HCT116 (cell line): ENCODE data around the gene PLCG2. TPM values are rescaled to one million over a fixed set of nuclear protein-coding genes. Genes with fewer than 3 reads are reported as not detected.

Experiments
- ATAC-seq: fragments of 200-7000 bp; cut with Tn5 transposase; 2 replicates; pipeline ENCODE4 v1.9.1; 2020; ENCODE audit warnings: mild to moderate bottlenecking, moderate library complexity
- BruUV-seq: library from RNA; stranded (reverse); fragments of 400-500 nt; replicated peaks from 2 replicates; lab custom pipeline; 2021; lab: Mats Ljungman, UMichigan
- CTCF ChIA-PET: fragments of 300-600 bp; sonication (Branson Sonifier 250); formaldehyde crosslinking; loops from one replicate; lab custom pipeline; 2021; ENCODE audit warnings: antibody characterized with exemption; lab: Charles Lee
- POLR2A ChIA-PET: fragments of 300-600, 350-600 bp; sonication (Branson Sonifier 250); formaldehyde crosslinking; loops from one replicate; lab custom pipeline; 2021; ENCODE audit warnings: antibody characterized with exemption; lab: Charles Lee
- RAD21 ChIA-PET, 2 experiments: fragments of 300-600 bp; sonication (Branson Sonifier 250); formaldehyde crosslinking; loops; one replicate each; lab custom pipeline; 2023; ENCODE audit warnings: low total read pairs in 2 of 2; ENCODE audit not compliant: uncharacterized antibody in 2 of 2, unreplicated experiment in 2 of 2, low non-redundant PET in 1 of 2; lab: Charles Lee
- DNase-seq: peaks from one replicate; pipeline ENCODE4 v3.0.0-alpha.2; 2010; ENCODE audit warnings: low read depth, low spot score
- H2AFZ ChIP-seq: fragments of 200-600 bp; shearing (Covaris generic), sonication (generic); 2 replicates; pipeline ENCODE4 v1.6.1; 2017; ENCODE audit warnings: low read depth, mixed run types, mixed read lengths, antibody characterized with exemption, low read length; ENCODE audit not compliant: poor library complexity, severe bottlenecking
- H3K27ac ChIP-seq: 2 replicates; pipeline ENCODE4 v1.5.1; 2012; ENCODE audit warnings: low read depth, low read length
- H3K27me3 ChIP-seq: fragments of 200-600 bp; sonication (generic); 2 replicates; pipeline ENCODE4 v1.6.1; 2016; ENCODE audit warnings: mixed run types, low read length, mixed read lengths; ENCODE audit not compliant: insufficient read depth
- H3K36me3 ChIP-seq, 2 experiments: fragments of 200-500 bp in 1 of 2; fragments of 200-600 bp in 1 of 2; sonication (Bioruptor generic) in 1 of 2; sonication (generic) in 1 of 2; 2 replicates each; pipeline versions ENCODE4 v1.5.1 to v1.6.1; 2014 to 2016; ENCODE audit warnings: low read length in 2 of 2, inconsistent platforms in 1 of 2, mixed read lengths in 1 of 2, mixed run types in 1 of 2; ENCODE audit not compliant: insufficient read depth in 2 of 2, control insufficient read depth in 1 of 2
- H3K4me1 ChIP-seq, 2 experiments: fragments of 200-600 bp in 1 of 2; sonication (generic) in 1 of 2; 2 replicates each; pipeline versions ENCODE4 v1.5.1 to v1.6.1; 2012 to 2017; ENCODE audit warnings: low read length in 2 of 2, inconsistent platforms in 1 of 2, mild to moderate bottlenecking in 1 of 2, mixed read lengths in 1 of 2, mixed run types in 1 of 2, moderate library complexity in 1 of 2; ENCODE audit not compliant: insufficient read depth in 2 of 2, control insufficient read depth in 1 of 2
- H3K4me2 ChIP-seq: fragments of 200-600 bp; sonication (generic); 2 replicates; pipeline ENCODE4 v1.6.1; 2017; ENCODE audit warnings: mixed run types, low read length, mixed read lengths
- H3K4me3 ChIP-seq, 2 experiments: fragments of 200-600 bp in 1 of 2; sonication (generic) in 1 of 2; replicated peaks in 1 of 2; 2 replicates each; pipeline ENCODE4 v1.5.1; 2011 to 2016; ENCODE audit warnings: low read length in 2 of 2, control low read depth in 1 of 2, low read depth in 1 of 2, mild to moderate bottlenecking in 1 of 2, mixed read lengths in 1 of 2, mixed run types in 1 of 2
- H3K79me2 ChIP-seq: fragments of 200-600 bp; sonication (generic); 2 replicates; pipeline ENCODE4 v1.6.1; 2017; ENCODE audit warnings: mild to moderate bottlenecking, mixed run types, low read length, moderate library complexity, mixed read lengths; ENCODE audit not compliant: insufficient read depth
- H3K9ac ChIP-seq: fragments of 200-600 bp; sonication (generic); 2 replicates; pipeline ENCODE4 v1.6.1; 2016; ENCODE audit warnings: low read length, mixed read lengths
- H3K9me2 ChIP-seq: fragments of 200-600 bp; sonication (generic), shearing (Covaris generic); 2 replicates; pipeline ENCODE4 v1.6.1; 2017; ENCODE audit warnings: mixed run types, mild to moderate bottlenecking, moderate library complexity; ENCODE audit not compliant: insufficient read depth
- H3K9me3 ChIP-seq, 2 experiments: fragments of 200-500 bp in 1 of 2; fragments of 200-600 bp in 1 of 2; sonication (Bioruptor generic) in 1 of 2; sonication (generic) in 1 of 2; 2 replicates each; pipeline ENCODE4 v1.6.1; 2014 to 2017; ENCODE audit warnings: low read length in 2 of 2, mixed read lengths in 2 of 2, inconsistent platforms in 1 of 2, low read depth in 1 of 2, mild to moderate bottlenecking in 1 of 2, mixed run types in 1 of 2, moderate library complexity in 1 of 2; ENCODE audit not compliant: control insufficient read depth in 1 of 2, insufficient read depth in 1 of 2
- H4K20me1 ChIP-seq: fragments of 200-600 bp; sonication (generic), shearing (Covaris generic); 2 replicates; pipeline ENCODE4 v1.6.1; 2017; ENCODE audit warnings: mixed run types, mild to moderate bottlenecking, moderate library complexity; ENCODE audit not compliant: insufficient read depth
- CBX3 ChIP-seq: IDR thresholded peaks from 2 replicates; pipeline ENCODE4 v1.6.1; 2012; ENCODE audit warnings: low read depth
- CEBPB ChIP-seq: IDR thresholded peaks from 2 replicates; pipeline ENCODE4 v1.6.1; 2012; ENCODE audit warnings: low read depth
- ELF1 ChIP-seq: IDR thresholded peaks from 2 replicates; pipeline ENCODE4 v1.6.1; 2012; ENCODE audit warnings: low read depth, borderline replicate concordance
- EZH2 ChIP-seq: fragments of 200-600 bp; sonication (generic); IDR thresholded peaks from 2 replicates; pipeline ENCODE4 v1.6.1; 2017; ENCODE audit warnings: antibody characterized with exemption, mixed run types
- FOSL1 ChIP-seq: IDR thresholded peaks from 2 replicates; pipeline ENCODE4 v1.6.1; 2012; ENCODE audit warnings: low read depth
- RAD21 ChIP-seq: IDR thresholded peaks from 2 replicates; pipeline ENCODE4 v1.6.1; 2012; ENCODE audit warnings: low read depth, mild to moderate bottlenecking
- REST ChIP-seq: IDR thresholded peaks from 2 replicates; pipeline ENCODE4 v1.6.1; 2012; ENCODE audit warnings: low read depth
- SIN3A ChIP-seq: IDR thresholded peaks from 2 replicates; pipeline ENCODE4 v1.6.1; 2012; ENCODE audit warnings: low read depth
- SP1 ChIP-seq: IDR thresholded peaks from 2 replicates; pipeline ENCODE4 v1.6.1; 2012; ENCODE audit warnings: low read depth
- SRF ChIP-seq: IDR thresholded peaks from 2 replicates; pipeline ENCODE4 v1.6.1; 2012; ENCODE audit warnings: low read depth
- YY1 ChIP-seq: IDR thresholded peaks from 2 replicates; pipeline ENCODE4 v1.6.1; 2011; ENCODE audit warnings: low read length, low read depth, moderate library complexity, mild to moderate bottlenecking; ENCODE audit not compliant: insufficient replicate concordance; ENCODE audit errors: extremely low read depth
- intact Hi-C: fragments of 100-400 bp; cut with micrococcal nuclease; formaldehyde crosslinking; loops from 2 replicates; pipeline ENCODE4 v1.10.0; 2022
- total RNA-seq: library from RNA; stranded (reverse); gene quantifications from one replicate; pipeline ENCODE4 v1.2.1, GENCODE V29; 2021; ENCODE audit not compliant: unreplicated experiment
- TF ChIP-seq, protein P1 (sequence below), 3 experiments: fragments of 200-600 bp in 1 of 3; sonication (generic) in 1 of 3; IDR thresholded peaks in 2 of 3; conservative IDR thresholded peaks in 1 of 3; 2 replicates each; pipeline ENCODE4 v1.5.1; 2012 to 2017; ENCODE audit warnings: low read depth in 2 of 3, low read length in 2 of 3, antibody characterized with exemption in 1 of 3, borderline replicate concordance in 1 of 3, control low read depth in 1 of 3, mild to moderate bottlenecking in 1 of 3, mixed read lengths in 1 of 3, mixed run types in 1 of 3, moderate library complexity in 1 of 3; ENCODE audit not compliant: insufficient read depth in 1 of 3

Gene PLCG2
- total RNA-seq, 1 experiment from 2014 or later: 31.2 TPM

GRCh38 chr16:81798311-81799137 is 19.4 kb downstream of the PLCG2 start:
- no peak overlapping the region for H3K27ac ChIP-seq
- ChIA-PET RAD21 (no interaction called here), CTCF (no interaction called here), POLR2A (no interaction called here)
- H3K4me3 ChIP-seq: no peak overlapping the region
- intact Hi-C loops: no loop called here
- no peak overlapping the region for H2AFZ ChIP-seq
- TF ChIP-seq CEBPB: no peak
- H3K4me2 ChIP-seq: no peak overlapping the region
- no peak; the same call in 1 of the 2 replicates for ATAC-seq
- no peaks in the 10 kb centered on the region for H3K36me3 ChIP-seq
- H3K9ac ChIP-seq: no peak overlapping the region
- no peaks in the 10 kb centered on the region for H3K27me3 ChIP-seq
- DNase-seq: no peak
- no peaks in the 10 kb centered on the region for H3K9me2 ChIP-seq
- H3K79me2 ChIP-seq: no peaks in the 10 kb centered on the region
- H4K20me1 ChIP-seq: no peaks in the 10 kb centered on the region
- BruUV-seq: no TSS peak
- no peaks in the 10 kb centered on the region for H3K9me3 ChIP-seq
- no peaks in the 10 kb centered on the region for H3K4me1 ChIP-seq

DNA sequence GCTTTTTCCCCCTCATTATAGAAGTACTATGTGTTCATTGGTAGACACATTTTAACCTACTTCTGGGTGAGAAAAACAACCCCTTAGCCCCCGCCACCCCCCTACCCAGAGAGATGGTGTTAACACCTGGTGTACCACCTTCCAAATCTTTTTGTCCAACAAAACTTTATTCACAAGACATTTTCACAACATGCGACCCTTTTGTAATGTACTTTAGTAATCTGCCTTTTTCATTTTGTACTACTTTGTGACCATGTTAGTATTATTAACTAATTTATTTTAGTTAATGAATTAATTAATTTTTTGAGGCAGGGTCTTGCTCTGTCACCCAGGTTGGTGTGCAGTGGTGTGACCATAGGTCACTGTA is 20.0 kb downstream of the PLCG2 start:
- DNase-seq: no peak
- Histone ChIP-seq H2AFZ (no peak overlapping the region), H3K4me3 (no peak overlapping the region), H3K79me2 (no peaks in the 10 kb centered on the region), H4K20me1 (no peaks in the 10 kb centered on the region), H3K9ac (no peak overlapping the region), H3K36me3 (no peaks in the 10 kb centered on the region), H3K27ac (no peak overlapping the region), H3K4me2 (no peak overlapping the region), H3K4me1 (no peaks in the 10 kb centered on the region), H3K9me3 (no peaks in the 10 kb centered on the region), H3K27me3 (no peaks in the 10 kb centered on the region), H3K9me2 (no peaks in the 10 kb centered on the region)
- CTCF ChIA-PET: no interaction called here
- no peak for ATAC-seq
- RAD21 ChIA-PET: no interaction called here
- TF ChIP-seq CEBPB (no peak), SIN3A (no peak), SRF (no peak), ELF1 (no peak), REST (no peak), FOSL1 (no peak), YY1 (no peak), RAD21 (no peak), CBX3 (no peak), SP1 (no peak), EZH2 (no peak)
- TF ChIP-seq, protein P1, sequence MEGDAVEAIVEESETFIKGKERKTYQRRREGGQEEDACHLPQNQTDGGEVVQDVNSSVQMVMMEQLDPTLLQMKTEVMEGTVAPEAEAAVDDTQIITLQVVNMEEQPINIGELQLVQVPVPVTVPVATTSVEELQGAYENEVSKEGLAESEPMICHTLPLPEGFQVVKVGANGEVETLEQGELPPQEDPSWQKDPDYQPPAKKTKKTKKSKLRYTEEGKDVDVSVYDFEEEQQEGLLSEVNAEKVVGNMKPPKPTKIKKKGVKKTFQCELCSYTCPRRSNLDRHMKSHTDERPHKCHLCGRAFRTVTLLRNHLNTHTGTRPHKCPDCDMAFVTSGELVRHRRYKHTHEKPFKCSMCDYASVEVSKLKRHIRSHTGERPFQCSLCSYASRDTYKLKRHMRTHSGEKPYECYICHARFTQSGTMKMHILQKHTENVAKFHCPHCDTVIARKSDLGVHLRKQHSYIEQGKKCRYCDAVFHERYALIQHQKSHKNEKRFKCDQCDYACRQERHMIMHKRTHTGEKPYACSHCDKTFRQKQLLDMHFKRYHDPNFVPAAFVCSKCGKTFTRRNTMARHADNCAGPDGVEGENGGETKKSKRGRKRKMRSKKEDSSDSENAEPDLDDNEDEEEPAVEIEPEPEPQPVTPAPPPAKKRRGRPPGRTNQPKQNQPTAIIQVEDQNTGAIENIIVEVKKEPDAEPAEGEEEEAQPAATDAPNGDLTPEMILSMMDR (IDR thresholded peaks at IDR 0.05 in 2 of 3, conservative IDR thresholded peaks at IDR 0.05 in 1 of 3; ENCODE audit: borderline replicate concordance in 1 of 3, insufficient read depth in 1 of 3, low read depth in 2 of 3, low read length in 2 of 3): no peak
- POLR2A ChIA-PET: no interaction called here
- intact Hi-C loops: no loop called here
- no TSS peak for BruUV-seq
